MCF 10A (cell line): ENCODE measurements around the gene HNRNPD. TPM values are rescaled to one million over a fixed set of nuclear protein-coding genes. Genes with fewer than 3 reads are reported as not detected.
A peak's percentile ranks its signal among the peaks of the same experiment; 100 is the strongest.

Experiments
- BruUV-seq: library from RNA; stranded (reverse); fragments of 400-500 nt; replicated peaks from 2 replicates; lab custom pipeline; 2021; lab: Mats Ljungman, UMichigan
- CTCF ChIA-PET: fragments of 300-600 bp; sonication (Branson Sonifier 250); formaldehyde crosslinking; extraction: SDS; loops from one replicate; lab custom pipeline; 2021; ENCODE audit warnings: antibody characterized with exemption, inconsistent platforms; lab: Yijun Ruan, JAX
- POLR2A ChIA-PET: fragments of 300-600, 350-650 bp; sonication (Branson Sonifier 250); formaldehyde crosslinking; extraction: SDS; loops from one replicate; lab custom pipeline; 2020; ENCODE audit warnings: antibody characterized with exemption, inconsistent platforms; lab: Yijun Ruan, JAX
- DNase-seq: peaks from one replicate; pipeline ENCODE4 v3.0.0-alpha.2; 2018; ENCODE audit not compliant: unreplicated experiment
- H3K27ac Mint-ChIP-seq: one replicate; pipeline ENCODE4 v1.8.0; 2022; ENCODE audit warnings: mild to moderate bottlenecking, low read depth, mixed read lengths; ENCODE audit not compliant: unreplicated experiment
- H3K27me3 Mint-ChIP-seq: one replicate; pipeline ENCODE4 v1.8.0; 2022; ENCODE audit warnings: mixed read lengths; ENCODE audit not compliant: insufficient read depth, unreplicated experiment
- H3K36me3 Mint-ChIP-seq: one replicate; pipeline ENCODE4 v1.8.0; 2022; ENCODE audit warnings: mild to moderate bottlenecking, moderate library complexity, mixed read lengths; ENCODE audit not compliant: insufficient read depth, unreplicated experiment
- H3K4me1 Mint-ChIP-seq: one replicate; pipeline ENCODE4 v1.8.0; 2022; ENCODE audit warnings: mixed read lengths; ENCODE audit not compliant: insufficient read depth, unreplicated experiment
- H3K4me3 Mint-ChIP-seq: one replicate; pipeline ENCODE4 v1.8.0; 2022; ENCODE audit warnings: mild to moderate bottlenecking, moderate library complexity, mixed read lengths; ENCODE audit not compliant: unreplicated experiment
- H3K9me3 Mint-ChIP-seq: one replicate; pipeline ENCODE4 v1.8.0; 2022; ENCODE audit warnings: mixed read lengths; ENCODE audit not compliant: unreplicated experiment
- intact Hi-C: fragments of 100-400 bp; cut with micrococcal nuclease; formaldehyde crosslinking; loops from 2 replicates; pipeline ENCODE4 v1.14.1; 2022
- total RNA-seq: library from RNA; stranded (reverse); gene quantifications from 2 replicates; pipeline ENCODE4 v1.2.3, GENCODE V29; 2022
- TF ChIP-seq, protein P1 (sequence below): fragments of 200-600 bp; IDR thresholded peaks from one replicate; pipeline ENCODE4 v1.8.0; 2022; ENCODE audit warnings: antibody characterized with exemption, mild to moderate bottlenecking; ENCODE audit not compliant: unreplicated experiment

Gene HNRNPD
- total RNA-seq, 1 experiment from 2014 or later: 308 TPM

DNA sequence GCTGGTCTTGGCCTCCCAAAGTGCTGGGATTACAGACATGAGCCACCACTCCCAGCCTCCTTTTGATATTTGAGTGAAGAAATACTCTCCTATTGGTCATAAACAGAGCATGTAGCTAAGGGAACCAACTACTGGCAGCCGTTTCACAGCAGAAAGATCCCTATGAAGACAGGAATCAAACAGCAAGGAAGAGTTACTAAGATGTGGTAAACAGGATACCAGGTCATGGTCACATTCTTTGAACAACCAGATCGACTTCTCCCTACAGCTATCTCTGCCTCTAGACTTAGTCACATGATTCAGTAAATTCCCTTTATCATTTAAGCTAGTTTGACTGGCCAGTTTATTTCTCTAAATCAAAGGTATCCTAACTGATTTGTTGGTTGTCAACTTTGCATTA lies 9.0 kb upstream of the HNRNPD start:
- intact Hi-C loops: no loop called here
- BruUV-seq: no TSS peak
- peaks cover 3% of the 10 kb centered on the region for H3K36me3 Mint-ChIP-seq
- no peak for DNase-seq
- H3K27me3 Mint-ChIP-seq: no peaks in the 10 kb centered on the region
- no peak overlapping the region for H3K27ac Mint-ChIP-seq
- H3K4me3 Mint-ChIP-seq: no peak overlapping the region
- ChIA-PET POLR2A (interaction anchor here (1.1 to 7.8 kb wide), 2 partner anchors 46 to 208 kb away, joined by 3 to 168 read pairs; partner anchors contain the start of gene HNRNPDL), CTCF (interaction anchor here (0.9 to 5.8 kb wide), 4 partner anchors 10 to 47 kb away, joined by 3 to 38 read pairs (median 4); no protein-coding TSS in a partner anchor)
- TF ChIP-seq, protein P1, sequence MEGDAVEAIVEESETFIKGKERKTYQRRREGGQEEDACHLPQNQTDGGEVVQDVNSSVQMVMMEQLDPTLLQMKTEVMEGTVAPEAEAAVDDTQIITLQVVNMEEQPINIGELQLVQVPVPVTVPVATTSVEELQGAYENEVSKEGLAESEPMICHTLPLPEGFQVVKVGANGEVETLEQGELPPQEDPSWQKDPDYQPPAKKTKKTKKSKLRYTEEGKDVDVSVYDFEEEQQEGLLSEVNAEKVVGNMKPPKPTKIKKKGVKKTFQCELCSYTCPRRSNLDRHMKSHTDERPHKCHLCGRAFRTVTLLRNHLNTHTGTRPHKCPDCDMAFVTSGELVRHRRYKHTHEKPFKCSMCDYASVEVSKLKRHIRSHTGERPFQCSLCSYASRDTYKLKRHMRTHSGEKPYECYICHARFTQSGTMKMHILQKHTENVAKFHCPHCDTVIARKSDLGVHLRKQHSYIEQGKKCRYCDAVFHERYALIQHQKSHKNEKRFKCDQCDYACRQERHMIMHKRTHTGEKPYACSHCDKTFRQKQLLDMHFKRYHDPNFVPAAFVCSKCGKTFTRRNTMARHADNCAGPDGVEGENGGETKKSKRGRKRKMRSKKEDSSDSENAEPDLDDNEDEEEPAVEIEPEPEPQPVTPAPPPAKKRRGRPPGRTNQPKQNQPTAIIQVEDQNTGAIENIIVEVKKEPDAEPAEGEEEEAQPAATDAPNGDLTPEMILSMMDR: no peak
- H3K4me1 Mint-ChIP-seq: peaks cover 18% of the 10 kb centered on the region
- H3K9me3 Mint-ChIP-seq: no peaks in the 10 kb centered on the region

DNA sequence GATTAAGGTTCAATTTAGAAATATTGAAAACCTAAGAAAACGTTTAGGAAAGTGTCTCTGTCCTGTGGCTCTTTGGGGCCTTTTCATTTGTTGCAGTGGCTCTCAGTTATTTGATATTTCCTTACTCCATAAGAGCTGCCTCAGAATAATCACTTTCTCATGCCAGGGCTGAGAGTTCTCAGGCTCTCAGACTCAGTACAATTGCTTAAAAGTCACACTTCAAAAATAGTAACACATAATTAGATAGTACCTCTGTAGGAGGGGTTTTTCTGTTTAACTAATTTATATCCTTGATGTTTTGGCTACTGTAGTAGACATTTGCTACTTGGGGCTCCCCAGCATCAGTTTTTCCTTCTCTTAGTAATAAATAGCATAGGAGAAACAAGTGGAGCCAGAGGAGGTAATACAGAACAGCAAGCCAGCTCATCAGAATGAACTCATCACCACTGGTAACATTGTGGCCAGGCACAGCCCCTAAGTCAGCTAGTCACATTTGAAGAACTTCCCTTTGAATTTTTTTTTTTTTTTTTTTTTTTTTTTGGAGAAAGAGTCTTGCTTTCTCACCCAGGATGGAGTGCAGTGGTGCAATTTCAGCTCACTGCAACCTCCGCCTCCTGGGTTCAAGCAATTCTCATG lies 8.0 kb upstream of the HNRNPD start:
- TF ChIP-seq, protein P1: no peak
- no peak for DNase-seq
- H3K4me3 Mint-ChIP-seq: no peak overlapping the region
- ChIA-PET CTCF (interaction anchor here (0.6 to 5.8 kb wide), 4 partner anchors 11 to 255 kb away, joined by 3 to 38 read pairs (median 4); no protein-coding TSS in a partner anchor), POLR2A (interaction anchor here (1.4 to 7.8 kb wide), 6 partner anchors 11 to 519 kb away, joined by 3 to 168 read pairs (median 14); partner anchors contain the start of genes HNRNPDL and THAP9)
- no peaks in the 10 kb centered on the region for H3K9me3 Mint-ChIP-seq
- intact Hi-C loops: no loop called here
- BruUV-seq: no TSS peak
- no peaks in the 10 kb centered on the region for H3K27me3 Mint-ChIP-seq
- H3K27ac Mint-ChIP-seq: no peak overlapping the region
- peaks cover 5% of the 10 kb centered on the region for H3K36me3 Mint-ChIP-seq
- peaks cover 21% of the 10 kb centered on the region for H3K4me1 Mint-ChIP-seq

DNA sequence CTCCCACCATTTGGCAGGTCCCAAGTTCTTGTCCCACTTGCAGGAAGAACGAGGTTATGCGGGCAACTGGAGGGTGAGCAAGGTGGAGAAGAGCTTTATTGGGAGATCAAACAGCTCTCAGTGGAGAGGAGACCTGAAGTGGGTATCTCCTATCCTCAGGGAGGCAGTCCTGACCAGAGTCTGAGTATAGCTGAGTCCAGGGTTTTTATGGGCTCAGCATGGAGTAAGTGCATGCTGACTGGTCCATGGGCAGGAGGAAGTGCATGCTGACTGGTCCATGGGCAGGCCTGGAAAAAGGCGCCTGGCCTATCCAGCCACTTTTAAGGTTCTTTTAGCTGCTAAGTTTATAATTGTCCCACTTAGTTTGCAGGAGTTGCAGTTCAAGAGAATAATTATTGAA lies 7.4 kb upstream of the HNRNPD start:
- ChIA-PET CTCF (interaction anchor here (0.6 to 5.8 kb wide), 8 partner anchors 11 to 254 kb away, joined by 3 to 38 read pairs (median 4); no protein-coding TSS in a partner anchor), POLR2A (interaction anchor here (0.7 to 7.8 kb wide), 8 partner anchors 11 to 519 kb away, joined by 3 to 168 read pairs (median 6); partner anchors contain the start of genes HNRNPDL and THAP9)
- Mint-ChIP-seq H3K27ac (peak overlapping the region; percentile 3), H3K9me3 (no peaks in the 10 kb centered on the region), H3K27me3 (no peaks in the 10 kb centered on the region), H3K4me1 (peaks cover 25% of the 10 kb centered on the region), H3K4me3 (no peak overlapping the region), H3K36me3 (peaks cover 5% of the 10 kb centered on the region)
- no TSS peak for BruUV-seq
- TF ChIP-seq, protein P1: no peak
- no peak for DNase-seq
- intact Hi-C loops: no loop called here

DNA sequence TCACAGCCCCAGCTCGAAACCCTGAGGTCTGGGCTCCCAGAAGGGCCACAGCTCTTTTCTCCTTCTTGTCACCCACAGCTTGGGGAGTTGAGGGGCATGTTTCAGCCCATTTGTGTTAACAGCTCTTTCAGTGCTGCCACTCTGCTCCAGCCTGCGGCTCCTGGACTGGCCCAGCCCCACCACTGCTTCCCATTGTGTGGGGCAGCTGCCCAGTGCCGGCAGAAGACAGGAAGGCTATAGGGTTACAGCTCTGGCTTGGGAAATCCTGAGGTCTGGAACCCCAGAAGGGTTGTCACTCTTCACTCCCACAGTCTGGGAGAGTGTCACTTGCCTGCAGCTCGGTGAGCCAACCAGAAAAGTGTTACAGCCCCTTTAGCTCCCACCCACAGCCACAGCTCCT lies 7.0 kb upstream of the HNRNPD start:
- no peak for DNase-seq
- TF ChIP-seq, protein P1: no peak
- H3K4me1 Mint-ChIP-seq: peaks cover 27% of the 10 kb centered on the region
- H3K27me3 Mint-ChIP-seq: no peaks in the 10 kb centered on the region
- H3K27ac Mint-ChIP-seq: peak overlapping the region; percentile 3
- intact Hi-C loops: no loop called here
- BruUV-seq: no TSS peak
- peak overlapping the region; percentile 43 for H3K4me3 Mint-ChIP-seq
- CTCF ChIA-PET: interaction anchor here (0.6 to 5.8 kb wide), 11 partner anchors 9 to 427 kb away, joined by 3 to 38 read pairs (median 4); no protein-coding TSS in a partner anchor
- peaks cover 5% of the 10 kb centered on the region for H3K36me3 Mint-ChIP-seq
- H3K9me3 Mint-ChIP-seq: no peaks in the 10 kb centered on the region
- POLR2A ChIA-PET: interaction anchor here (0.7 to 7.8 kb wide), 13 partner anchors 10 to 520 kb away, joined by 3 to 168 read pairs (median 4); partner anchors contain the start of genes HNRNPDL and THAP9
